ENCODE data around the gene SAC3D1. TPM values are rescaled to one million over a fixed set of nuclear protein-coding genes. Genes with fewer than 3 reads are reported as not detected.

Gene SAC3D1
- total RNA-seq, 1 experiment from 2014 or later: 33.9 TPM

DNA sequence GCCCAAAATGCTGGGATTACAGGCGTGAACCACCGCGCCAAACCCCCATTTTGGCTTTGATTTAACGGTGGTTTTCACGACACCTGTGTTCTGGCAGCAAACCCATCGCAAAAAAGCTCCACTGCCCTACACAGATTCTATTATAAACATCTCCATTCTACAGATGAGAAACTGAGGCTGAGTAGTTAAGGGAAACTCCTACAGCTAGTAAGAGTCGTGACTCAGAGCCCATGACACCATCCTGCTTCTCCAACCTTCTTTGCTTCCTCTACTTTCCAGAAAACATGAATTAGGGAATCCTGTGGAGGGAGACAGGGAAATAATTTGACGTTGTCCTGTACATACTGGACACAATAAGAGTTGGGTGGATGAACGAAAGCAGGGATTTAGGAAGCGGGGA, 14.2 kb upstream of the SAC3D1 start:
- H4K20me1 ChIP-seq (ENCODE audit: insufficient read depth): no peaks in the 10 kb centered on the region
- peaks cover 9% of the 10 kb centered on the region for H3K4me1 ChIP-seq (replicated peaks; ENCODE audit: insufficient read depth)
- intact Hi-C loops (cut with micrococcal nuclease; ENCODE audit: unreplicated experiment): loop anchor here (1.0 to 5.0 kb wide), 5 partner anchors 90 to 180 kb away; partner anchors contain the start of genes ATG2A, CAPN1, PPP2R5B and ZNHIT2
- TF ChIP-seq EZH2 (IDR thresholded peaks at IDR 0.05; ENCODE audit: low read depth) (no peak), CTCF (conservative IDR thresholded peaks at IDR 0.05) (no peak)
- no peak for DNase-seq
- no peaks in the 10 kb centered on the region for H3K36me3 ChIP-seq (ENCODE audit: low read depth)
- H3K27me3 ChIP-seq (ENCODE audit: insufficient read depth, low read depth): no peaks in the 10 kb centered on the region
- no peaks in the 10 kb centered on the region for H3K79me2 ChIP-seq (ENCODE audit: low read depth)
- H3K27ac ChIP-seq: peak overlapping the region; percentile 36; the same call in 1 of the 2 replicates
- CTCF ChIA-PET: interaction anchor here (0.6 to 1.6 kb wide), 5 partner anchors 11 to 178 kb away, joined by 3 to 7 read pairs (median 4); partner anchors contain the start of gene ARL2
- BruUV-seq (replicated peaks): no TSS peak
- H2AFZ ChIP-seq: peak overlapping the region; percentile 82
- peak overlapping the region; percentile 86 for H3K4me2 ChIP-seq
- H3F3A ChIP-seq (ENCODE audit: insufficient read depth, low read depth): no peaks in the 10 kb centered on the region; the same call in 1 of the 2 replicates
- H3K4me3 ChIP-seq: peak overlapping the region; percentile 64; the same call in 1 of the 2 replicates
- H3K9me3 ChIP-seq (ENCODE audit: insufficient read depth, low read depth): no peaks in the 10 kb centered on the region
- no peaks in the 10 kb centered on the region for H3K9me2 ChIP-seq (ENCODE audit: insufficient read depth)
- POLR2A ChIA-PET (ENCODE audit: unreplicated experiment): interaction anchor here (0.6 kb wide), 1 partner anchor 13 kb away, joined by 5 read pairs; the partner anchor contains the start of gene ARL2

- Histone ChIP-seq H3K9me2 (ENCODE audit: insufficient read depth) (no peaks in the 10 kb centered on the region), H3K27ac (peak within 1 kb of the TSS; percentile 36), H3K36me3 (ENCODE audit: low read depth) (no peaks in the 10 kb centered on the region), H3K4me1 (replicated peaks; ENCODE audit: insufficient read depth) (peaks cover 9% of the 10 kb centered on the region), H3K9me3 (ENCODE audit: insufficient read depth, low read depth) (no peaks in the 10 kb centered on the region), H4K20me1 (ENCODE audit: insufficient read depth) (no peaks in the 10 kb centered on the region), H3K27me3 (ENCODE audit: insufficient read depth, low read depth) (no peaks in the 10 kb centered on the region), H2AFZ (peak within 1 kb of the TSS; percentile 82), H3K79me2 (ENCODE audit: low read depth) (no peaks in the 10 kb centered on the region), H3F3A (ENCODE audit: insufficient read depth, low read depth) (no peaks in the 10 kb centered on the region; the same call in 1 of the 2 replicates), H3K4me3 (peak within 1 kb of the TSS; percentile 64), H3K4me2 (peak within 1 kb of the TSS; percentile 86)
- TF ChIP-seq EZH2 (IDR thresholded peaks at IDR 0.05; ENCODE audit: low read depth) (no peak), CTCF (conservative IDR thresholded peaks at IDR 0.05) (peak; percentile 94)
- POLR2A ChIA-PET (ENCODE audit: unreplicated experiment): interaction anchor here (0.6 kb wide), 2 partner anchors 13 to 155 kb away, joined by 4 to 5 read pairs; partner anchors contain the start of gene ARL2
- intact Hi-C loops (cut with micrococcal nuclease; ENCODE audit: unreplicated experiment): loop anchor here (1.0 to 5.0 kb wide), 5 partner anchors 89 to 180 kb away; partner anchors contain the start of genes ATG2A, CAPN1, PPP2R5B and ZNHIT2
- no TSS peak for BruUV-seq (replicated peaks)
- CTCF ChIA-PET: interaction anchor here (0.6 to 1.6 kb wide), 4 partner anchors 10 to 179 kb away, joined by 3 to 5 read pairs (median 4); partner anchors contain the start of gene ARL2
- DNase-seq: peak; percentile 90 to 95
Observed at GRCh38 chr11:65027213-65028067, 13.6 kb upstream of the SAC3D1 start, which contains the start of gene SNX15. Gene SNX15, plus strand, starts transcription at chr11:65027439. Its CDS starts 99 bp downstream, at chr11:65027538.

- Histone ChIP-seq H3K9me2 (ENCODE audit: insufficient read depth) (no peaks in the 10 kb centered on the region), H4K20me1 (ENCODE audit: insufficient read depth) (no peaks in the 10 kb centered on the region), H2AFZ (no peak overlapping the region), H3K4me2 (no peak overlapping the region), H3F3A (ENCODE audit: insufficient read depth, low read depth) (peaks cover 8% of the 10 kb centered on the region; the same call in 1 of the 2 replicates), H3K27ac (no peak overlapping the region), H3K79me2 (ENCODE audit: low read depth) (no peaks in the 10 kb centered on the region), H3K4me3 (no peak overlapping the region), H3K4me1 (replicated peaks; ENCODE audit: insufficient read depth) (peaks cover 9% of the 10 kb centered on the region), H3K9me3 (ENCODE audit: insufficient read depth, low read depth) (no peaks in the 10 kb centered on the region), H3K36me3 (ENCODE audit: low read depth) (no peaks in the 10 kb centered on the region), H3K27me3 (ENCODE audit: insufficient read depth, low read depth) (no peaks in the 10 kb centered on the region)
- ChIA-PET CTCF (no interaction called here), POLR2A (ENCODE audit: unreplicated experiment) (no interaction called here)
- no peak for DNase-seq
- no TSS peak for BruUV-seq (replicated peaks)
- intact Hi-C loops (cut with micrococcal nuclease; ENCODE audit: unreplicated experiment): no loop called here
- no peak for TF ChIP-seq CTCF (conservative IDR thresholded peaks at IDR 0.05)
- no peak for TF ChIP-seq EZH2 (IDR thresholded peaks at IDR 0.05; ENCODE audit: low read depth)
Observed at GRCh38 chr11:65032216-65032615, 8.8 kb upstream of the SAC3D1 start.

Measured in PC-9 (cell line).